Fibroblast of the aortic adventitia (primary cell): ENCODE data around the gene LRMDA. TPM values are rescaled to one million over a fixed set of nuclear protein-coding genes. Genes with fewer than 3 reads are reported as not detected.
A peak's percentile ranks its signal among the peaks of the same experiment; 100 is the strongest.

Experiments
- DNase-seq: peaks from one replicate; pipeline ENCODE4 v3.0.0-alpha.2; 2010; ENCODE audit warnings: low read depth
- H3K4me3 ChIP-seq: 2 replicates; pipeline ENCODE4 v1.5.1; 2011; ENCODE audit warnings: low read depth, mild to moderate bottlenecking, control low read depth, low read length, moderate library complexity
- CTCF ChIP-seq: IDR thresholded peaks from 2 replicates; pipeline ENCODE4 v1.5.1; 2011; ENCODE audit warnings: mild to moderate bottlenecking, low read length, control low read depth, inconsistent platforms; ENCODE audit not compliant: insufficient read depth
- total RNA-seq: library from RNA; depleted of rRNA; stranded (reverse); fragments of >200 nt; gene quantifications from 2 replicates; pipeline ENCODE4 v1.2.3, GENCODE V29; 2012; ENCODE audit warnings: low replicate concordance

The LRMDA gene
- total RNA-seq, 1 donor: 6.3 TPM

- no peak for TF ChIP-seq CTCF
- peak; percentile 41 for DNase-seq
- no peak overlapping the region for H3K4me3 ChIP-seq
Observed at GRCh38 chr10:75773231-75773780, 341.9 kb downstream of the LRMDA start.

- no peak for DNase-seq
- TF ChIP-seq CTCF: no peak
- H3K4me3 ChIP-seq: no peak overlapping the region
Observed at GRCh38 chr10:75773813-75774782, 342.7 kb downstream of the LRMDA start.

GRCh38 chr10:75774783-75775490, 343.5 kb downstream of the LRMDA start:
- no peak for TF ChIP-seq CTCF
- DNase-seq: no peak
- no peak overlapping the region for H3K4me3 ChIP-seq

GRCh38 chr10:75776738-75777504, 345.5 kb downstream of the LRMDA start:
- no peak for TF ChIP-seq CTCF
- DNase-seq: no peak
- H3K4me3 ChIP-seq: no peak overlapping the region

- DNase-seq: no peak
- no peak for TF ChIP-seq CTCF
- H3K4me3 ChIP-seq: no peak overlapping the region
Observed at GRCh38 chr10:75778665-75779064, 347.2 kb downstream of the LRMDA start.

- peak; percentile 17 for DNase-seq
- no peak for TF ChIP-seq CTCF
Observed at GRCh38 chr10:75779276-75779675, 347.9 kb downstream of the LRMDA start.

More at GRCh38 chr10:75779276-75779675, 347.9 kb downstream of the LRMDA start:
- no peak overlapping the region for H3K4me3 ChIP-seq
